ENCODE measurements around the gene GLI1.

The GLI1 gene

GRCh38 chr12:57521525-57522010 lies 62.0 kb downstream of the GLI1 start:
- no peak for DNase-seq
